ENCODE data around the gene DST.

DST gene

DNA sequence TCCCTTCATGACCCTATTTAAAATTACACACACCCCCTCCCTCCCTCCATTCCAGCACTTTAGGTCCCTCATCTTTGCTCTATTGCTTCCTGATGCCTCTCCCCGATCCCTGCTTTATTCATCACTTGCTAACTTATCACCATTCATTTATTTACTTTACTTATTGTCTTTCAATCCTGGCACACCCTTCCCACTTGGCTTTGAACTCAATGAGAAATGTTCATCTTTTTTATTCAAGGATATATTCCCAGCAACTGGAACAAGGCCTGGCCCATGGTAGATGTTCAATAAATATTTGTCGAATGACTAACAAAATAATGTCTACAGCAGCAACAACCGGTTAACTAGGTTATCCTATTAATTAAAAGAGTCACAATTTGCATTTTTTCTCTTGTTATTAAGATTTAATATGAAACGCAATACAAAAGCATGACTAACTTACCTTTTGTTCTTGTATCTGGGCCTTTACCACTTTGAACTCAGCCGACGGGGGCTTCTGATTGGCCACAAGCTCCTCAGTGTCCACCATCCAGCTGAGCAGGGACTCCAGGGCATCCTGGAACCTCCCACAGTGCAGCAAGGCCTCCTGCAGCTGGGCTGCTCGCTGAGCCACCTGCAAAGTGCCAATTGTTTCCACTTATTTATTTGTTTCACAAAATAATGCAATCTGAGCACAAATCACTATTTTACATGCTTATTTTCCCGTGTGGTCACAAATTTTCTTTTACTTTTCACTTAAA, 107.8 kb downstream of the DST start:
- TF ChIP-seq, protein P1, sequence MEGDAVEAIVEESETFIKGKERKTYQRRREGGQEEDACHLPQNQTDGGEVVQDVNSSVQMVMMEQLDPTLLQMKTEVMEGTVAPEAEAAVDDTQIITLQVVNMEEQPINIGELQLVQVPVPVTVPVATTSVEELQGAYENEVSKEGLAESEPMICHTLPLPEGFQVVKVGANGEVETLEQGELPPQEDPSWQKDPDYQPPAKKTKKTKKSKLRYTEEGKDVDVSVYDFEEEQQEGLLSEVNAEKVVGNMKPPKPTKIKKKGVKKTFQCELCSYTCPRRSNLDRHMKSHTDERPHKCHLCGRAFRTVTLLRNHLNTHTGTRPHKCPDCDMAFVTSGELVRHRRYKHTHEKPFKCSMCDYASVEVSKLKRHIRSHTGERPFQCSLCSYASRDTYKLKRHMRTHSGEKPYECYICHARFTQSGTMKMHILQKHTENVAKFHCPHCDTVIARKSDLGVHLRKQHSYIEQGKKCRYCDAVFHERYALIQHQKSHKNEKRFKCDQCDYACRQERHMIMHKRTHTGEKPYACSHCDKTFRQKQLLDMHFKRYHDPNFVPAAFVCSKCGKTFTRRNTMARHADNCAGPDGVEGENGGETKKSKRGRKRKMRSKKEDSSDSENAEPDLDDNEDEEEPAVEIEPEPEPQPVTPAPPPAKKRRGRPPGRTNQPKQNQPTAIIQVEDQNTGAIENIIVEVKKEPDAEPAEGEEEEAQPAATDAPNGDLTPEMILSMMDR (IDR thresholded peaks at IDR 0.05) = no peak
- Mint-ChIP-seq H3K4me1 (peaks cover 41% of the 10 kb centered on the region), H3K4me3 (no peak overlapping the region), H3K27me3 (ENCODE audit: low read depth, poor library complexity) (no peaks in the 10 kb centered on the region), H3K27ac (no peak overlapping the region), H3K9me3 (no peaks in the 10 kb centered on the region), H3K36me3 (ENCODE audit: low read depth) (peaks cover 29% of the 10 kb centered on the region)
- DNase-seq = no peak

DNA sequence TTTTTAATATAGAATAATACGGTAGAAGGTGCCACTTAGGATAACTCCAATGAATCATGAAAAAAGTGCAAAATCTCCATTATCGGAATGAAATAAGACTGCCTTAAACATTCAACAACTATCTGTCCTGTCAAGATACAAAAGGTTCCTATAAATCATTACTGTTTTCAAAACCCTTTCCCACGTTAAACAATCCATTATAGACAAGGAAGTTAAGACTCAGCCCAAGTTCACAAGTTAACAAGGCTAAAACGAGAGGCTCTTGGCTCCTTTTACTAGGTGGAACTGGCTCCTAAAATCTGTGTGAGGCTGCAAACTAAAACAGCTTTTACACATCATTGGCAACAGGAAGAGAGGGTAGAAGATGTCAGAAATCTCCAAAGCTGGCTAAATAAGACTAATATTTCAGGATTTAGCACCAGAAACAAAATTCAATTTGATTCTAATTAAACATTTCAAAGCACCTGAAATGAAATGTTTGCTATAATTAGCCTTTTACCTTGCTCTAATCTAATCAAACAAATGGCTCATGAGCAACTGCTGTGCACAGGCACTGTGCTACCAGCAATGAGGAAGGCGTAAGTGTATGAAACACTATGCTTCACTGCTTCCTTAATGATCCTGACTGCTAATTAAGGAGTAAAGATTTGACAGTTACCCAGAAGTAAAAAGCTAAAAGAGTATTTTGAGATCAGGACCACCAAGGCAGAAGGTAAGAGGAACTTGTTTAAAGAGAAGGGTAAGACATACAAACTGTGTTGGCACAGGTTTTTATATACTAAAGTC, 109.7 kb downstream of the DST start:
- no peaks in the 10 kb centered on the region for H3K9me3 Mint-ChIP-seq
- H3K27ac Mint-ChIP-seq = peak overlapping the region; percentile 52
- no peak for DNase-seq
- no peak overlapping the region for H3K4me3 Mint-ChIP-seq
- TF ChIP-seq, protein P1 (IDR thresholded peaks at IDR 0.05) = no peak
- H3K36me3 Mint-ChIP-seq (ENCODE audit: low read depth) = peaks cover 43% of the 10 kb centered on the region
- peaks cover 41% of the 10 kb centered on the region for H3K4me1 Mint-ChIP-seq
- H3K27me3 Mint-ChIP-seq (ENCODE audit: low read depth, poor library complexity) = no peaks in the 10 kb centered on the region

DNA sequence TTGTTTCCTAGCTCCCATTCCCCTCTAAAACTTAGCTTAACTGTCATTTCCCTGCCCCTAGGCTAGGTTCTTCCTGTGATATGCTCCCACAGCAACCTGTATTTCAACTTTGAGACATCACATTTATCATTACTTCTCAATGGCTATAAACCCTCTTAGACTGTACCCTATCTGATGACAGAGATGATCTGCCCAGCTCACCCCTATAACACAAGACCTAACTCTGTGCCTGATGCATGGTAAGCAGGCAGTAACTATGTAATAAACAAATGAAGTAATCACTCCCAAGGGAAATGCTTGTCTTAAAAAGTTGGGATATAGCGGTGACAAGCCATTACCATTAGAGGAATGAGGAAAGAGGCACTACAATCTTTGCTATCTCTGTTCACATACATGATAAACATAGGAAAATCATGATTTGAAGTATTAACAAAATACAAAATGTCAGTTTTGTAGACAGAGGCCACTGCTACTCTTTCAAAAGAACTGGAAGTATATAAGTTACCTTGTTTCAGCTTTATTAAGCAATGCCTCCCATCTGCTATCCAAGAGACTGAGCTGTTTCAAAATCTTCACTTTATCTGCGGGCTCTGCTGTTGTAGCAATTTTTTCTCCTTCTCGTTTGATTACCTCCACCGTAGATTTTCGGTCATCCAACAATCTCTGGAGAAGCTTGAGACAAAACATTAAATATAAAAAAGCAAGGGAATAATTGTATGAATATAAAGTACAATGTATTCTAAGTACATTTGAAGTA, 110.7 kb downstream of the DST start:
- Mint-ChIP-seq H3K4me3 (no peak overlapping the region), H3K27me3 (ENCODE audit: low read depth, poor library complexity) (no peaks in the 10 kb centered on the region), H3K4me1 (peaks cover 41% of the 10 kb centered on the region), H3K27ac (peak overlapping the region; percentile 12), H3K36me3 (ENCODE audit: low read depth) (peaks cover 49% of the 10 kb centered on the region), H3K9me3 (no peaks in the 10 kb centered on the region)
- TF ChIP-seq, protein P1 (IDR thresholded peaks at IDR 0.05) = no peak
- DNase-seq = no peak

DNA sequence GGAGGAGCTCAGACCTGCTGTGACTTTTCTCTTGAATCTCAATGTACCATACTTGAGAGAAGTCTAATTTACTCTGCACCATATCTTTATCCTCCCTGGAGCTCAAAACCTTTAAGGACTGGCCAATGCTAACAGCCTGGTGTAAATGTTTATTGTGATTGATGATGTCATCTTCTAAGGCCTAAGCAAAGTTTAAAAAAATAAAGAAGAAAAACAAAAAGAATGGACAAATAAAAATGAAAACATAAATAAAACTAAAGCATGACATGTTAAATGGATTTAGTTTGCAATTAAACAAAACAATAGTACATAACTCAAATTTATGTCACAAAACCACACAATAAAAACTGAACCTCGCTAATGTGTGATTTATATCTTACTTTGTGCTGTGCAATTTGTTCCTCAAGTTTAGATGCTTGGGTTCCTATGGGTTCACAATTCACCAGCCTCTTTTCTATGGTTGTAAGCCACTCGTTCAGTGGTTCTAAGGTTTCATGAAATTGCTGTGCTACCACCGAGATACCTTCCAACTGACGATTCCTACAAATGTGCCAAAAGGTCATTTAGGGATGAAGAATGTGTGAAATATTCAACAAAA, 113.0 kb downstream of the DST start:
- H3K4me3 Mint-ChIP-seq = no peak overlapping the region
- H3K9me3 Mint-ChIP-seq = no peaks in the 10 kb centered on the region
- peaks cover 62% of the 10 kb centered on the region for H3K36me3 Mint-ChIP-seq (ENCODE audit: low read depth)
- TF ChIP-seq, protein P1 (IDR thresholded peaks at IDR 0.05) = no peak
- no peak for DNase-seq
- no peaks in the 10 kb centered on the region for H3K27me3 Mint-ChIP-seq (ENCODE audit: low read depth, poor library complexity)
- H3K4me1 Mint-ChIP-seq = peaks cover 39% of the 10 kb centered on the region
- H3K27ac Mint-ChIP-seq = peak overlapping the region; percentile 10

DNA sequence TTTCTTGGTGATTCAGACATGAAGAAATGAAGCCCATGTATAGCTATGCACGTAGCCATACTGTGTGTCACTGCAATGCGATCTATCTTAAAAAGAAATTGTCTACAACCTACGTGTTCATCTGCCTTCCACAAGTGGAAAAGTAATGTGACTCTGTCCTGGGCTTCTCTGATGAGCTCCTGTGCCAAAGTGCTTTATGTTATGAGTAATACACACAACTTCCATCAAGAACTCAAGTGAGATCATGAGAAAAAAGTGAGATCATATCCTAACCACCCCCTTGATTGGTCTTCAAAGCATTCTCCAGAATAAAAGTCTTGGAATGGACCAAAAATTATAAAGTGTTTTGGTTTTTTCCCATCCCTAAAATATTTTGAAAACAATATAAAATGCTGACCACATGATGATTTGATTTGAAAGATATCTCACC, 114.3 kb downstream of the DST start:
- Mint-ChIP-seq H3K4me3 (no peak overlapping the region), H3K9me3 (no peaks in the 10 kb centered on the region), H3K27ac (no peak overlapping the region), H3K36me3 (ENCODE audit: low read depth) (peaks cover 56% of the 10 kb centered on the region), H3K27me3 (ENCODE audit: low read depth, poor library complexity) (no peaks in the 10 kb centered on the region), H3K4me1 (peaks cover 34% of the 10 kb centered on the region)
- TF ChIP-seq, protein P1 (IDR thresholded peaks at IDR 0.05) = no peak
- DNase-seq = no peak
